Mesothelial cell of epicardium (in vitro differentiated cells): ENCODE data around the gene CACUL1. TPM values are rescaled to one million over a fixed set of nuclear protein-coding genes. Genes with fewer than 3 reads are reported as not detected.

ENCODE experiments used
- DNase-seq, 2 experiments: peaks; one replicate each; pipeline ENCODE4 v3.0.0; 2021; ENCODE audit warnings: low spot score in 2 of 2; ENCODE audit not compliant: unreplicated experiment in 2 of 2
- H3K27ac Mint-ChIP-seq: 2 replicates; pipeline ENCODE4 v1.8.0; 2021; ENCODE audit warnings: mixed read lengths
- H3K27me3 Mint-ChIP-seq: 2 replicates; pipeline ENCODE4 v1.8.0; 2021; ENCODE audit warnings: low read depth, mixed read lengths
- H3K36me3 Mint-ChIP-seq: 2 replicates; pipeline ENCODE4 v1.8.0; 2021; ENCODE audit warnings: mixed read lengths
- H3K4me1 Mint-ChIP-seq: 2 replicates; pipeline ENCODE4 v1.8.0; 2021; ENCODE audit warnings: mixed read lengths
- H3K4me3 Mint-ChIP-seq: 2 replicates; pipeline ENCODE4 v1.8.0; 2021; ENCODE audit warnings: mild to moderate bottlenecking, moderate library complexity, mixed read lengths
- H3K9me3 Mint-ChIP-seq: 2 replicates; pipeline ENCODE4 v1.8.0; 2021; ENCODE audit warnings: mixed read lengths
- total RNA-seq: library from RNA; stranded (reverse); gene quantifications from 3 replicates; pipeline ENCODE4 v1.2.1, GENCODE V29; 2021
- TF ChIP-seq, protein P1 (sequence below): fragments of 200-600 bp; sonication (generic); IDR thresholded peaks from one replicate; pipeline ENCODE4 v1.5.0; 2021; ENCODE audit warnings: antibody characterized with exemption; ENCODE audit not compliant: unreplicated experiment

The CACUL1 gene
- total RNA-seq, 1 donor from 2014 or later = 63.9 TPM

- Mint-ChIP-seq H3K36me3 (no peaks in the 10 kb centered on the region), H3K4me3 (no peak overlapping the region), H3K27ac (no peak overlapping the region), H3K27me3 (peaks cover 82% of the 10 kb centered on the region), H3K9me3 (peaks cover 8% of the 10 kb centered on the region), H3K4me1 (no peaks in the 10 kb centered on the region)
- TF ChIP-seq, protein P1, sequence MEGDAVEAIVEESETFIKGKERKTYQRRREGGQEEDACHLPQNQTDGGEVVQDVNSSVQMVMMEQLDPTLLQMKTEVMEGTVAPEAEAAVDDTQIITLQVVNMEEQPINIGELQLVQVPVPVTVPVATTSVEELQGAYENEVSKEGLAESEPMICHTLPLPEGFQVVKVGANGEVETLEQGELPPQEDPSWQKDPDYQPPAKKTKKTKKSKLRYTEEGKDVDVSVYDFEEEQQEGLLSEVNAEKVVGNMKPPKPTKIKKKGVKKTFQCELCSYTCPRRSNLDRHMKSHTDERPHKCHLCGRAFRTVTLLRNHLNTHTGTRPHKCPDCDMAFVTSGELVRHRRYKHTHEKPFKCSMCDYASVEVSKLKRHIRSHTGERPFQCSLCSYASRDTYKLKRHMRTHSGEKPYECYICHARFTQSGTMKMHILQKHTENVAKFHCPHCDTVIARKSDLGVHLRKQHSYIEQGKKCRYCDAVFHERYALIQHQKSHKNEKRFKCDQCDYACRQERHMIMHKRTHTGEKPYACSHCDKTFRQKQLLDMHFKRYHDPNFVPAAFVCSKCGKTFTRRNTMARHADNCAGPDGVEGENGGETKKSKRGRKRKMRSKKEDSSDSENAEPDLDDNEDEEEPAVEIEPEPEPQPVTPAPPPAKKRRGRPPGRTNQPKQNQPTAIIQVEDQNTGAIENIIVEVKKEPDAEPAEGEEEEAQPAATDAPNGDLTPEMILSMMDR = no peak
- no peak for DNase-seq
These were observed 116.1 kb downstream of the CACUL1 start for GRCh38 chr10:118638680-118639079.

GRCh38 chr10:118635674-118636402 is 118.9 kb downstream of the CACUL1 start:
- no peaks in the 10 kb centered on the region for H3K4me1 Mint-ChIP-seq
- no peaks in the 10 kb centered on the region for H3K36me3 Mint-ChIP-seq
- H3K27me3 Mint-ChIP-seq = peaks cover 86% of the 10 kb centered on the region
- H3K4me3 Mint-ChIP-seq = no peak overlapping the region
- TF ChIP-seq, protein P1 = no peak
- H3K27ac Mint-ChIP-seq = no peak overlapping the region
- peaks cover 8% of the 10 kb centered on the region for H3K9me3 Mint-ChIP-seq
- no peak for DNase-seq

GRCh38 chr10:118633786-118634185 is 121.0 kb downstream of the CACUL1 start:
- Mint-ChIP-seq H3K9me3 (no peaks in the 10 kb centered on the region), H3K27me3 (peaks cover 90% of the 10 kb centered on the region)

GRCh38 chr10:118629211-118629610 is 125.6 kb downstream of the CACUL1 start:
- H3K27me3 Mint-ChIP-seq = peaks cover 72% of the 10 kb centered on the region
- no peak overlapping the region for H3K4me3 Mint-ChIP-seq
- H3K27ac Mint-ChIP-seq = no peak overlapping the region
- H3K36me3 Mint-ChIP-seq = no peaks in the 10 kb centered on the region
- TF ChIP-seq, protein P1 = no peak
- no peak for DNase-seq
- H3K9me3 Mint-ChIP-seq = no peaks in the 10 kb centered on the region
- no peaks in the 10 kb centered on the region for H3K4me1 Mint-ChIP-seq

More at GRCh38 chr10:118633786-118634185, 121.0 kb downstream of the CACUL1 start:
- no peak for DNase-seq
- TF ChIP-seq, protein P1 = no peak
- no peak overlapping the region for H3K4me3 Mint-ChIP-seq
- no peaks in the 10 kb centered on the region for H3K4me1 Mint-ChIP-seq
- H3K27ac Mint-ChIP-seq = no peak overlapping the region
- no peaks in the 10 kb centered on the region for H3K36me3 Mint-ChIP-seq

DNA sequence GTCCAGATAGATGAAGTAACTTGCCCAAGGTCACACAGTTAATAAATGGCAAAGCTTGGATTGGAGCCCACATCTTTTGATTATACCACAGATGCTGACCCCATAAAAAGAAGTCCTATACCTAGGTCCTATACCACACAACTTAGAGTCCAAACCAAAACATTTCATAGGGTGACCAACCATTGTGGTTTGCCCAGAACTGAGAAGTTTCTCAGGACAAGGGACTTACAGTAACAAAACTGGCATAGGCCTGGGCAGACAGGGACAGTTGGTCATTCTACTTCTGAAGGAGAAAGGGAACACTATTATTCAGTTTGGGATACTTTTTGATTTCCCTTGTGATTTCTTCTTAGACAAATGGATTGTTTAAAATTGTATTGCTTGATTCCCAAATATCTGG is 126.4 kb downstream of the CACUL1 start:
- Mint-ChIP-seq H3K9me3 (no peaks in the 10 kb centered on the region), H3K27me3 (peaks cover 73% of the 10 kb centered on the region), H3K4me1 (no peaks in the 10 kb centered on the region), H3K27ac (no peak overlapping the region), H3K36me3 (no peaks in the 10 kb centered on the region), H3K4me3 (no peak overlapping the region)
- TF ChIP-seq, protein P1 = no peak
- no peak for DNase-seq

GRCh38 chr10:118626953-118627352 is 127.8 kb downstream of the CACUL1 start:
- Mint-ChIP-seq H3K36me3 (no peaks in the 10 kb centered on the region), H3K4me1 (no peaks in the 10 kb centered on the region), H3K27ac (no peak overlapping the region), H3K27me3 (peaks cover 66% of the 10 kb centered on the region), H3K4me3 (no peak overlapping the region), H3K9me3 (no peaks in the 10 kb centered on the region)
- TF ChIP-seq, protein P1 = no peak
- no peak for DNase-seq
